Panc1 (cell line): ENCODE measurements around the gene PCCA.

Experiments
- CTCF ChIP-seq: fragments of 450-650 bp; IDR thresholded peaks from 2 replicates; pipeline ENCODE4 v1.5.1; 2017; ENCODE audit warnings: mild to moderate bottlenecking
- POLR2AphosphoS5 ChIP-seq: IDR thresholded peaks from 2 replicates; pipeline ENCODE4 v1.6.1; 2012; ENCODE audit warnings: mild to moderate bottlenecking, low read depth, low read length, moderate library complexity
- REST ChIP-seq, 2 experiments: IDR thresholded peaks; 2 replicates each; pipeline ENCODE4 v1.6.1; 2011 to 2012; ENCODE audit warnings: low read depth in 2 of 2, control low read depth in 1 of 2, low read length in 1 of 2, mild to moderate bottlenecking in 1 of 2, moderate library complexity in 1 of 2; ENCODE audit not compliant: insufficient read depth in 1 of 2

- TF ChIP-seq CTCF = no peak
- no peak for TF ChIP-seq POLR2AphosphoS5
- TF ChIP-seq REST (IDR thresholded peaks at IDR 0.05; ENCODE audit: insufficient read depth in 1 of 2, low read depth in 2 of 2, low read length in 1 of 2) = no peak
These were observed 191.8 kb downstream of the PCCA start for GRCh38 chr13:100280681-100281080.
